Hepatocyte (in vitro differentiated cells): ENCODE measurements around the gene ZNF83.

Experiments used
- CTCF ChIP-seq: fragments of 200-600 bp; sonication (generic); IDR thresholded peaks from 2 replicates; pipeline ENCODE4 v1.5.1; 2016; ENCODE audit warnings: antibody characterized with exemption, mild to moderate bottlenecking; ENCODE audit not compliant: poor library complexity
- EZH2 ChIP-seq: fragments of 200-600 bp; sonication (generic); IDR thresholded peaks from 2 replicates; pipeline ENCODE4 v1.6.1; 2016; ENCODE audit warnings: antibody characterized with exemption, mild to moderate bottlenecking, borderline replicate concordance

- TF ChIP-seq EZH2 (no peak), CTCF (no peak)
Measured at GRCh38 chr19:52648336-52649016, 10.3 kb upstream of the ZNF83 start.
